HepG2 (cell line): ENCODE data around the gene TMEM235. TPM values are rescaled to one million over a fixed set of nuclear protein-coding genes. Genes with fewer than 3 reads are reported as not detected.

ENCODE experiments used
- ARHGAP35 ChIP-seq: sonication (generic); formaldehyde crosslinking; IDR thresholded peaks from 2 replicates; pipeline ENCODE4 v1.9.0; 2022; ENCODE audit warnings: mild to moderate bottlenecking, inconsistent platforms, moderate library complexity, missing genetic modification reagents, borderline replicate concordance
- FLYWCH1 ChIP-seq: sonication (generic); formaldehyde crosslinking; IDR thresholded peaks from 2 replicates; pipeline ENCODE4 v1.8.1; 2023; ENCODE audit warnings: mild to moderate bottlenecking, missing genetic modification reagents
- FOXC1 ChIP-seq: sonication (generic); formaldehyde crosslinking; IDR thresholded peaks from 2 replicates; pipeline ENCODE4 v1.8.0; 2022; ENCODE audit warnings: mild to moderate bottlenecking, missing genetic modification reagents, borderline replicate concordance
- HOMEZ ChIP-seq: IDR thresholded peaks from 2 replicates; pipeline ENCODE4 v1.6.1; 2016; ENCODE audit warnings: low read depth
- MEIS1 ChIP-seq: sonication (generic); formaldehyde crosslinking; IDR thresholded peaks from 2 replicates; pipeline ENCODE4 v1.9.0; 2021; ENCODE audit warnings: mild to moderate bottlenecking, missing genetic modification reagents, moderate library complexity, borderline replicate concordance
- MYPOP ChIP-seq: sonication (generic); formaldehyde crosslinking; IDR thresholded peaks from 2 replicates; pipeline ENCODE4 v1.8.1; 2023; ENCODE audit warnings: mild to moderate bottlenecking, moderate library complexity, missing genetic modification reagents
- NFYB ChIP-seq: sonication (generic); formaldehyde crosslinking; IDR thresholded peaks from 2 replicates; pipeline ENCODE4 v1.4.0; 2020; ENCODE audit warnings: missing genetic modification reagents
- RERE ChIP-seq: IDR thresholded peaks from 2 replicates; pipeline ENCODE4 v1.6.1; 2016; ENCODE audit warnings: low read depth, missing genetic modification reagents, missing compliant biosample characterization
- RXRA ChIP-seq: sonication (generic); formaldehyde crosslinking; IDR thresholded peaks from 2 replicates; pipeline ENCODE4 v1.5.1; 2020; ENCODE audit warnings: missing genetic modification reagents
- SMARCC2 ChIP-seq: fragments of 450-650 bp; IDR thresholded peaks from 2 replicates; pipeline ENCODE4 v1.6.1; 2017; ENCODE audit warnings: antibody characterized with exemption, mild to moderate bottlenecking
- TAF15 ChIP-seq: fragments of 200-400 bp; formaldehyde crosslinking; IDR thresholded peaks from one replicate; pipeline ENCODE4 v1.6.1; 2018; ENCODE audit warnings: mild to moderate bottlenecking, low read depth, low read length; ENCODE audit not compliant: poor library complexity, severe bottlenecking
- TBL1XR1 ChIP-seq: fragments of 150-350 bp; IDR thresholded peaks from 2 replicates; pipeline ENCODE4 v1.6.1; 2014; ENCODE audit warnings: borderline replicate concordance, low read length; ENCODE audit not compliant: partially characterized antibody
- TERF1 ChIP-seq: sonication (generic); formaldehyde crosslinking; IDR thresholded peaks from 2 replicates; pipeline ENCODE4 v1.8.0; 2022; ENCODE audit warnings: mild to moderate bottlenecking, missing genetic modification reagents, moderate library complexity
- YEATS2 ChIP-seq: sonication (generic); formaldehyde crosslinking; IDR thresholded peaks from 2 replicates; pipeline ENCODE4 v1.4.0; 2020; ENCODE audit warnings: missing genetic modification reagents, borderline replicate concordance
- ZNF180 ChIP-seq: sonication (generic); formaldehyde crosslinking; IDR thresholded peaks from 2 replicates; pipeline ENCODE4 v1.4.0; 2020; ENCODE audit warnings: low read depth, missing genetic modification reagents, borderline replicate concordance
- ZNF234 ChIP-seq: sonication (generic); formaldehyde crosslinking; conservative IDR thresholded peaks from 2 replicates; pipeline ENCODE4 v1.5.1; 2020; ENCODE audit warnings: mild to moderate bottlenecking, missing genetic modification reagents
- ZNF510 ChIP-seq: sonication (generic); formaldehyde crosslinking; IDR thresholded peaks from 2 replicates; pipeline ENCODE4 v1.4.0; 2020; ENCODE audit warnings: low read depth, mild to moderate bottlenecking, missing genetic modification reagents
- ZNF552 ChIP-seq: sonication (generic); formaldehyde crosslinking; IDR thresholded peaks from 2 replicates; pipeline ENCODE4 v1.9.0; 2022; ENCODE audit warnings: missing genetic modification reagents, mild to moderate bottlenecking, borderline replicate concordance
- ZNF777 ChIP-seq: sonication (generic); formaldehyde crosslinking; IDR thresholded peaks from 2 replicates; pipeline ENCODE4 v1.4.0; 2020; ENCODE audit warnings: missing genetic modification reagents
- polyA plus RNA-seq, 8 experiments: library from polyadenylated mRNA; depleted of rRNA in 3 of 8; stranded (reverse) in 7 of 8; unstranded in 1 of 8; fragments of >200 nt; fragmentation: Illumina TruSeq in 4 of 8; extraction: Trizol in 4 of 8; gene quantifications; 2 replicates each; pipeline versions ENCODE4 v1.2.1 to v1.2.3, GENCODE V29; 2011 to 2016; ENCODE audit warnings: low read depth in 4 of 8, missing spikeins in 1 of 8, mixed read lengths in 1 of 8; ENCODE audit not compliant: insufficient read depth in 1 of 8
- total RNA-seq, 5 experiments: library from RNA; depleted of rRNA; stranded (reverse); fragments of >200 nt; fragmentation: Illumina TruSeq; extraction: Trizol; gene quantifications; 2 replicates each; pipeline ENCODE4 v1.2.3, GENCODE V29; 2016; ENCODE audit warnings: low read depth in 1 of 5

Gene TMEM235
- total and polyA plus RNA-seq, 2 of the 13 experiments (the other 11 are each of a cell fraction or from before 2014, with no cell fraction given) = not detected

- TF ChIP-seq RERE (CRISPR knock-in tag) = 0 out of 2 replicates have a peak, but pooled peaks have one; percentile 40
- peak; percentile 99 for TF ChIP-seq NFYB (CRISPR knock-in tag)
- TF ChIP-seq FLYWCH1 (CRISPR knock-in tag) = peak; percentile 98
- TF ChIP-seq HOMEZ (CRISPR knock-in tag) = peak; percentile 59
- TF ChIP-seq ZNF552 (CRISPR knock-in tag) = peak; percentile 83; the same call in 1 of the 2 replicates
- TF ChIP-seq ZNF180 (CRISPR knock-in tag) = no peak
- TF ChIP-seq ZNF510 (CRISPR knock-in tag) = peak; percentile 95; the same call in 1 of the 2 replicates
- no peak for TF ChIP-seq SMARCC2
- TF ChIP-seq YEATS2 (CRISPR knock-in tag) = peak; percentile 94
- no peak for TF ChIP-seq TERF1 (CRISPR knock-in tag)
- no peak for TF ChIP-seq ZNF234 (CRISPR knock-in tag)
- no peak; the same call in none of the 2 replicates for TF ChIP-seq ARHGAP35
- peak; percentile 97 for TF ChIP-seq MYPOP (CRISPR knock-in tag)
- peak; percentile 77; the same call in 1 of the 2 replicates for TF ChIP-seq MEIS1 (CRISPR knock-in tag)
- TF ChIP-seq TBL1XR1 = peak; percentile 77
- peak; percentile 72 for TF ChIP-seq ZNF777 (CRISPR knock-in tag)
- peak; percentile 44; the same call in 1 of the 2 replicates for TF ChIP-seq FOXC1
- TF ChIP-seq RXRA = peak; percentile 95
- peak; percentile 39 for TF ChIP-seq TAF15
These were observed 44.5 kb upstream of the TMEM235 start, which contains the start of the genes AFMID and TK1 (continued) for GRCh38 chr17:78186692-78187595.
